Glutamatergic neuron (in vitro differentiated cells): ENCODE measurements around the gene RAI1. TPM values are rescaled to one million over a fixed set of nuclear protein-coding genes. Genes with fewer than 3 reads are reported as not detected.

Experiments used
- DNase-seq: peaks from one replicate; pipeline ENCODE4 v3.0.0; 2022
- H3K27ac Mint-ChIP-seq: one replicate; pipeline ENCODE4 v1.8.0; 2020; ENCODE audit warnings: mild to moderate bottlenecking, mixed read lengths, inconsistent platforms; ENCODE audit not compliant: unreplicated experiment
- H3K27me3 Mint-ChIP-seq: one replicate; pipeline ENCODE4 v1.8.0; 2020; ENCODE audit warnings: mild to moderate bottlenecking, moderate library complexity, mixed read lengths, inconsistent platforms; ENCODE audit not compliant: unreplicated experiment
- H3K36me3 Mint-ChIP-seq: one replicate; pipeline ENCODE4 v1.8.0; 2020; ENCODE audit warnings: mild to moderate bottlenecking, mixed read lengths, inconsistent platforms; ENCODE audit not compliant: unreplicated experiment
- H3K4me1 Mint-ChIP-seq: one replicate; pipeline ENCODE4 v1.8.0; 2020; ENCODE audit warnings: mild to moderate bottlenecking, low read depth, mixed read lengths, inconsistent platforms; ENCODE audit not compliant: unreplicated experiment
- H3K4me3 Mint-ChIP-seq: one replicate; pipeline ENCODE4 v1.8.0; 2020; ENCODE audit warnings: mild to moderate bottlenecking, mixed read lengths, inconsistent platforms; ENCODE audit not compliant: unreplicated experiment
- H3K9me3 Mint-ChIP-seq: one replicate; pipeline ENCODE4 v1.8.0; 2020; ENCODE audit warnings: mild to moderate bottlenecking, moderate library complexity, mixed read lengths, inconsistent platforms; ENCODE audit not compliant: unreplicated experiment
- total RNA-seq: library from RNA; stranded (reverse); fragmentation: NEBNext Ultra II Directional; extraction: Animal tissue kit (Norgen Biotek cat#: 25700); gene quantifications from one replicate; pipeline ENCODE4 v1.2.1, GENCODE V29; 2021; ENCODE audit not compliant: unreplicated experiment
- TF ChIP-seq, protein P1 (sequence below): fragments of 200-600 bp; sonication (generic); IDR thresholded peaks from one replicate; pipeline ENCODE4 v1.5.0; 2021; ENCODE audit not compliant: partially characterized antibody, unreplicated experiment

RAI1 gene
- total RNA-seq, 1 donor from 2014 or later, result 70.2 TPM

DNA sequence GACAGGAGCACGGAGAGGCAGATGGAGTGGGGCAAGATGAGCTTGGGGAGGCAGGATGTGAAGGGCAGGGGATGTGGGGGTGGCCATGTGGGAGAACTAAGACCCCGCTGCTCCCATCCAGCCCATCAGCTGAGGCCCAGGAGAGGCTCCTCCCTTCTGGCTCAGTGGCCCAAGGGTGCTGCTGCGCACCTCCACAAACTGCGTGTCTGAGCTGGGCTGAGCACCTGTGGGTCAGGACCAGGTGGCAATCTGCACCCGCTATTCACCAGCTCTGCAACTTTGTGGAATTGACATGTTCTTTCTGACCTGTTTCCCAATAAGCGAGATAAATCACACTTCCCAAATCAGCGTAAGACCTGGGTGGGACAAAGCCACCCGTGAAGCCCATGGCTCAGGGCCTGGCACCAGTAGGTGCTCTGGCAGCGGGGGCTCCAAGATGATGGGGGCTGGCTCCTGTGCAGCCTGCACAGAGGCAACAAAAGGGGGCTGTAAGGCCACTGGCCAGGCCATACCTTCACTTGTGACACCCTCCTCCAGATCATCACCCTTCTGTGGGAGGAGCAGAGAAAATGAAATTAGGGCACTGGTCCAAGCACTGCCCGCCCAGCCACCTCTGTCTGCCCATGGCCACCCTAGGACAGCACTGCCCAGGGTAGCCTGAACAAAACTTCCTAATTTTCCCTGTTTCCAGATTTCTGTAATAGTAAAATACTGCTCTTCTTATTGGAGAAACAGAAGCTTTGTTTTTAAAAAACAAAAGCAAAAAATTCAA lies 167.2 kb downstream of the RAI1 start:
- Mint-ChIP-seq H3K27ac (no peak overlapping the region), H3K36me3 (no peaks in the 10 kb centered on the region), H3K4me3 (no peak overlapping the region), H3K27me3 (peaks cover 7% of the 10 kb centered on the region), H3K4me1 (peaks cover 31% of the 10 kb centered on the region), H3K9me3 (peaks cover 6% of the 10 kb centered on the region)
- no peak for DNase-seq
- TF ChIP-seq, protein P1, sequence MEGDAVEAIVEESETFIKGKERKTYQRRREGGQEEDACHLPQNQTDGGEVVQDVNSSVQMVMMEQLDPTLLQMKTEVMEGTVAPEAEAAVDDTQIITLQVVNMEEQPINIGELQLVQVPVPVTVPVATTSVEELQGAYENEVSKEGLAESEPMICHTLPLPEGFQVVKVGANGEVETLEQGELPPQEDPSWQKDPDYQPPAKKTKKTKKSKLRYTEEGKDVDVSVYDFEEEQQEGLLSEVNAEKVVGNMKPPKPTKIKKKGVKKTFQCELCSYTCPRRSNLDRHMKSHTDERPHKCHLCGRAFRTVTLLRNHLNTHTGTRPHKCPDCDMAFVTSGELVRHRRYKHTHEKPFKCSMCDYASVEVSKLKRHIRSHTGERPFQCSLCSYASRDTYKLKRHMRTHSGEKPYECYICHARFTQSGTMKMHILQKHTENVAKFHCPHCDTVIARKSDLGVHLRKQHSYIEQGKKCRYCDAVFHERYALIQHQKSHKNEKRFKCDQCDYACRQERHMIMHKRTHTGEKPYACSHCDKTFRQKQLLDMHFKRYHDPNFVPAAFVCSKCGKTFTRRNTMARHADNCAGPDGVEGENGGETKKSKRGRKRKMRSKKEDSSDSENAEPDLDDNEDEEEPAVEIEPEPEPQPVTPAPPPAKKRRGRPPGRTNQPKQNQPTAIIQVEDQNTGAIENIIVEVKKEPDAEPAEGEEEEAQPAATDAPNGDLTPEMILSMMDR, result no peak

DNA sequence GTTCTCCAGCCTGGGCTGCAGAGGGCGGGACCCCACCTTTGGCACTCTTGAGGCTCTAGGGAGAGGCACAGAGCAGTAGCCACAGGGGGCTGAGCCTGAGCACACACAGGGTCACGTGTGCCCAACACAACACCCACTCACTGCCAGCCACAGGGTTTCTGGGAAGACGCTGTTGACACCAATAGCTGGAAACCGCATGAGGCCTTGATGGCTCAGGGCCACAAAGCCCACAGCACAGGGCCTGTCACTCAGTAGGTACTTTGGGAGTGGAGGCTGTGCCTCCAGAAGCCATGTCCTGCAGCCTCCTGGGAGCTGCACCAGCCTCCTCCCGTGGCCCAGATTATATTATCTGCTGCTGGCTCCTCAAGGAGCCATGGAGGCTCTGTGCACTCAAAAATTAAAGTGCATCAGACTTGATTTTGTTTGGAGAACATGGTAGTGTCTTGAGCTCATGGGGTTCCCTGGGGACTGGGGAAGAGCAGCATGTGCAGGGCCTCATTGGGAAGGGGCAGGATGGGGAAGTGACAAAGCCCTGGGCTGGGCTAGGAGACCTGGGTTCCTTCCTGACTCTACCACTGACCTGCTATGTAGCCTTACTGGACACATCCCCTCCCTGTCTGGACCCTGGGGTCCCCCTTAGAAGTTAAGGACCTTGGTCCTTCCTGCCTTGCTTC lies 168.0 kb downstream of the RAI1 start:
- Mint-ChIP-seq H3K9me3 (peaks cover 3% of the 10 kb centered on the region), H3K27ac (no peak overlapping the region), H3K4me1 (peaks cover 27% of the 10 kb centered on the region), H3K27me3 (peaks cover 5% of the 10 kb centered on the region), H3K36me3 (no peaks in the 10 kb centered on the region), H3K4me3 (no peak overlapping the region)
- TF ChIP-seq, protein P1, result no peak
- no peak for DNase-seq

DNA sequence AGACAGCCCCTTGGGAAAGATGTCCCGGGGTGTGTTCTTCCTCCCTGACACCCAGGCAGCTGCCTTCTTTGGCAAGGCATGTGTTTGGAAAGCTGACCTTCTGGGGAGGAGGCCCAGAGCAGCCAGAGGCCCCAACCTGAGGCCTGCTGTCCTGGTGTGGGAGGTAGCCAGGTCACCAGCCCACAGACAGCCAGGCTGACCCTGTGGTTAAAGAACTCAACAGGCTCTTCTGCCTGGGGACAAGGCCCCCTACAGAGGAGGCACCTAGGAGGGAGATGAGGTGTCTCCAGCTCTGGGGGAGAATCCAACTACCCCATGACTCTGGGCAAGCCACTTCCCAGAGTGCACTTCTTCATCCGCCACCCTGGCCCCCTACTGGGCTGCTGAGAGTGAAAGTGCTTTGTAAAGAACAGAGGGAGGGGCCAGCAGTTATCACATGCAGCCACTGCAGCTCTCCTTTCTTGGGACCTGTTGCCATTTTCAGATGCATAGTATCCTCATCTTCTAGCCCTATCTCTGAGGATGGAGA lies 168.7 kb downstream of the RAI1 start:
- no peaks in the 10 kb centered on the region for H3K36me3 Mint-ChIP-seq
- peaks cover 26% of the 10 kb centered on the region for H3K4me1 Mint-ChIP-seq
- H3K27ac Mint-ChIP-seq, result peak overlapping the region; percentile 22
- H3K4me3 Mint-ChIP-seq, result peak overlapping the region; percentile 42
- H3K27me3 Mint-ChIP-seq, result peaks cover 5% of the 10 kb centered on the region
- H3K9me3 Mint-ChIP-seq, result peaks cover 3% of the 10 kb centered on the region
- TF ChIP-seq, protein P1, result peak; percentile 10
- DNase-seq, result no peak

DNA sequence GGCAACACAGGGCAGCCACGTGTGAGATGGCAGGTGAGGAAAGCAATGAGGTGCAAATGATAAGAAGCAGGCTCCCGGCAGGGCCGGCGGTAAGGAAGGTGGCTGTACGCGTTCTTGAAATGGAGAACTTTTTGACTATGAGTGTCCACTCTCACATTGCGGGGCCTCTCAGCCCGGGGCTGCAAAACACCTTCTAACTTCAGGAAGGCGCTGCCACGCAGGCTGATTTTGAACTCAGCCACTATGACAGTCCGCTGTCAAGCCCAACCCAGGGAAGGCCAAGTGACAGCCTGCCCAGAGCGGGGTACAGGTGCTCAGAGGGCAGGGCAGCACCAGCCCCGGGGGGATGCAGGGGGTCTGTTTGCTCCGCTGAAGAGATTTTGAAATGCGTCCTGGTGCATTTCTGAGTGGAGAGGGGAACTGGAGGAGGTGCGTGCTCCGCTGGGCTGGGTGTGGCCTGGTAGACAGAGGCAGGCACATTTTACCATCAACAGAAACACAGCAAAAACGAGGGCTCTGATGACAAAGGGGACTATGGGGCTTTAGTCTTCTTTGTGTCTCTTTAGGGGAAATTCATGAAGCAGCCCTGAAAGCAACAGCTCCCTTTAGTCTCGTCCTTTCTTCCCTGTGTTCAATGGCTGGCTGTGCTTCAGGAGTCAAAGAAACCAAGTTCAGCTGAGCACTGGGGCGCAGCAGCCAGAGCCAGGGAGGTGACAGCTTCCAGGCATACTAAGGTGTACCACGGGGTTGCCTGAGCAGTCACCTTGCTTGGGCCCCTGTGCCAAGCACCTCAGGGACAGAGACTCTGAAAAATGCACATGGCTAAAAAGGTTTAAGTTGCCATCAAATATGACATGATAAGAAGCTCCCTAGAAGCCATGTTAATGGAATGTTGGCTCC lies 170.1 kb downstream of the RAI1 start:
- H3K36me3 Mint-ChIP-seq, result no peaks in the 10 kb centered on the region
- peaks cover 29% of the 10 kb centered on the region for H3K4me1 Mint-ChIP-seq
- H3K4me3 Mint-ChIP-seq, result peak overlapping the region; percentile 20
- peaks cover 5% of the 10 kb centered on the region for H3K27me3 Mint-ChIP-seq
- peaks cover 5% of the 10 kb centered on the region for H3K9me3 Mint-ChIP-seq
- H3K27ac Mint-ChIP-seq, result no peak overlapping the region
- TF ChIP-seq, protein P1, result no peak
- DNase-seq, result no peak
